ENCODE results near the gene MRPS24.

DNA sequence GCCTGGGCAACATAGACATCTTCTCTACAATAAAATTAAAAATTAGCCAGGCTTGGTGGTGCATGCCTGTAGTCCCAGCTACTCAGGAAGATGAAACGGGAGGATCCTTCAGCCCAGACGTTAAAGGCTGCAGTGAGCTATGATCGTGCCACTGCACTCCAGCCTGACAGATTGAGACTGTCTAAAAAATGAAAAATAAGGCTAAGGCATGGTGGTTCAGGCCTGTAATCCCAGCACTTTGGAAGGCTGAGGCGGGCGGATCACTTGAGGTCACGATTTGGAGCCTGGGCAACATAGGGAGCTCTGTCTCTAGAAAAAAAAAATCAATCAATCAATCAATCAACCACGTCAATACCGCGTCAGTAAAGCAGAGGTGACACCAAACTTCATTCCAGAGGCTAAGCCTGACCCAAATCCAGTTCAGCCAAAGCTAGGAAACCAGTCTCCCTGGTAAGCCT, 31.1 kb downstream of the MRPS24 start:
- TF ChIP-seq, protein P1, sequence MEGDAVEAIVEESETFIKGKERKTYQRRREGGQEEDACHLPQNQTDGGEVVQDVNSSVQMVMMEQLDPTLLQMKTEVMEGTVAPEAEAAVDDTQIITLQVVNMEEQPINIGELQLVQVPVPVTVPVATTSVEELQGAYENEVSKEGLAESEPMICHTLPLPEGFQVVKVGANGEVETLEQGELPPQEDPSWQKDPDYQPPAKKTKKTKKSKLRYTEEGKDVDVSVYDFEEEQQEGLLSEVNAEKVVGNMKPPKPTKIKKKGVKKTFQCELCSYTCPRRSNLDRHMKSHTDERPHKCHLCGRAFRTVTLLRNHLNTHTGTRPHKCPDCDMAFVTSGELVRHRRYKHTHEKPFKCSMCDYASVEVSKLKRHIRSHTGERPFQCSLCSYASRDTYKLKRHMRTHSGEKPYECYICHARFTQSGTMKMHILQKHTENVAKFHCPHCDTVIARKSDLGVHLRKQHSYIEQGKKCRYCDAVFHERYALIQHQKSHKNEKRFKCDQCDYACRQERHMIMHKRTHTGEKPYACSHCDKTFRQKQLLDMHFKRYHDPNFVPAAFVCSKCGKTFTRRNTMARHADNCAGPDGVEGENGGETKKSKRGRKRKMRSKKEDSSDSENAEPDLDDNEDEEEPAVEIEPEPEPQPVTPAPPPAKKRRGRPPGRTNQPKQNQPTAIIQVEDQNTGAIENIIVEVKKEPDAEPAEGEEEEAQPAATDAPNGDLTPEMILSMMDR (IDR thresholded peaks at IDR 0.05; ENCODE audit: low read depth, low read length) = no peak
- TF ChIP-seq EZH2phosphoT487 (IDR thresholded peaks at IDR 0.05; ENCODE audit: low read depth) = no peak
